ENCODE data around the gene MITF. TPM values are rescaled to one million over a fixed set of nuclear protein-coding genes. Genes with fewer than 3 reads are reported as not detected.

The MITF gene
- total RNA-seq, 1 experiment from 2014 or later, result 1.9 TPM

GRCh38 chr3:69941037-69941436, 201.8 kb downstream of the MITF start:
- no TSS peak for BruUV-seq (replicated peaks)
- no peak overlapping the region for H3K4me2 ChIP-seq (ENCODE audit: low read length)
- no peak for DNase-seq (ENCODE audit: low read depth, low spot score)
- H3K27ac ChIP-seq (ENCODE audit: low read depth, low read length), result no peak overlapping the region
- H4K20me1 ChIP-seq (ENCODE audit: insufficient read depth), result no peaks in the 10 kb centered on the region
- no peaks in the 10 kb centered on the region for H3K27me3 ChIP-seq (ENCODE audit: insufficient read depth, low read length)
- H3K9me2 ChIP-seq (ENCODE audit: insufficient read depth), result no peaks in the 10 kb centered on the region
- TF ChIP-seq FOSL1 (IDR thresholded peaks at IDR 0.05; ENCODE audit: low read depth), result no peak
- no peak for TF ChIP-seq TCF7L2 (IDR thresholded peaks at IDR 0.05; ENCODE audit: borderline replicate concordance, extremely low read depth, insufficient read depth, insufficient read length)
- TF ChIP-seq EZH2phosphoT487 (IDR thresholded peaks at IDR 0.05; ENCODE audit: borderline replicate concordance), result no peak
- no peak for TF ChIP-seq SP1 (IDR thresholded peaks at IDR 0.05; ENCODE audit: low read depth)
- no peak for TF ChIP-seq ATF3 (IDR thresholded peaks at IDR 0.05)
- TF ChIP-seq MAX (IDR thresholded peaks at IDR 0.05), result no peak
- TF ChIP-seq ZNF274 (IDR thresholded peaks at IDR 0.05; ENCODE audit: low read depth, low read length), result no peak
- TF ChIP-seq JUND (IDR thresholded peaks at IDR 0.05), result no peak
- no peak for TF ChIP-seq REST (IDR thresholded peaks at IDR 0.05; ENCODE audit: low read depth)
- TF ChIP-seq EGR1 (IDR thresholded peaks at IDR 0.05; ENCODE audit: low read depth), result no peak
- TF ChIP-seq POLR2AphosphoS5 (IDR thresholded peaks at IDR 0.05; ENCODE audit: low read depth, low read length), result no peak
- TF ChIP-seq RAD21 (IDR thresholded peaks at IDR 0.05; ENCODE audit: low read depth), result no peak
- no peak for TF ChIP-seq ZFX (IDR thresholded peaks at IDR 0.05)
- TF ChIP-seq ELF1 (IDR thresholded peaks at IDR 0.05; ENCODE audit: borderline replicate concordance, low read depth), result no peak
- no peak for TF ChIP-seq CTCF (IDR thresholded peaks at IDR 0.05 in 2 of 3, conservative IDR thresholded peaks at IDR 0.05 in 1 of 3; ENCODE audit: borderline replicate concordance in 1 of 3, insufficient read depth in 1 of 3, low read depth in 2 of 3, low read length in 2 of 3)
- TF ChIP-seq CBX3 (IDR thresholded peaks at IDR 0.05; ENCODE audit: low read depth), result no peak
- no peak for TF ChIP-seq ZBTB33 (IDR thresholded peaks at IDR 0.05; ENCODE audit: extremely low read depth, insufficient replicate concordance, low read length)
- no peak for ATAC-seq
- no peak overlapping the region for H2AFZ ChIP-seq (ENCODE audit: low read depth, low read length, poor library complexity, severe bottlenecking)
- no peak overlapping the region for H3K4me3 ChIP-seq (replicated peaks in 1 of 2; ENCODE audit: low read depth in 1 of 2, low read length in 2 of 2)
- ChIA-PET POLR2A (no interaction called here), RAD21 (ENCODE audit: low non-redundant PET in 1 of 2, low total read pairs in 2 of 2, uncharacterized antibody in 2 of 2, unreplicated experiment in 2 of 2) (no interaction called here), CTCF (no interaction called here)
- intact Hi-C loops (cut with micrococcal nuclease), result no loop called here
- no peaks in the 10 kb centered on the region for H3K9me3 ChIP-seq (ENCODE audit: control insufficient read depth in 1 of 2, insufficient read depth in 1 of 2, low read depth in 1 of 2, low read length in 2 of 2)
- no peaks in the 10 kb centered on the region for H3K36me3 ChIP-seq (ENCODE audit: control insufficient read depth in 1 of 2, insufficient read depth in 2 of 2, low read length in 2 of 2)
- no peaks in the 10 kb centered on the region for H3K4me1 ChIP-seq (ENCODE audit: control insufficient read depth in 1 of 2, insufficient read depth in 2 of 2, low read length in 2 of 2)
- H3K79me2 ChIP-seq (ENCODE audit: insufficient read depth, low read length), result no peaks in the 10 kb centered on the region
- H3K9ac ChIP-seq (ENCODE audit: low read length), result no peak overlapping the region

All from HCT116 (cell line).